Fibroblast of lung (primary cell): ENCODE results near the gene MPRIP. TPM values are rescaled to one million over a fixed set of nuclear protein-coding genes. Genes with fewer than 3 reads are reported as not detected.

Experiments
- DNase-seq, 2 donors: peaks; one replicate each; pipeline versions ENCODE4 v3.0.0 to v3.0.0-alpha.2; 2010; ENCODE audit warnings: low read depth in 2 of 2
- H2AFZ ChIP-seq: 2 replicates; pipeline ENCODE4 v1.5.1; 2012; ENCODE audit warnings: low read length, control low read depth, inconsistent platforms
- H3K27ac ChIP-seq: 2 replicates; pipeline ENCODE4 v1.5.1; 2011; ENCODE audit warnings: low read length, control low read depth; ENCODE audit not compliant: insufficient read depth
- H3K27me3 ChIP-seq: 2 replicates; pipeline ENCODE4 v1.5.1; 2011; ENCODE audit warnings: mild to moderate bottlenecking, low read length; ENCODE audit not compliant: control insufficient read depth, insufficient read depth
- H3K36me3 ChIP-seq: 2 replicates; pipeline ENCODE4 v1.5.1; 2011; ENCODE audit warnings: low read length; ENCODE audit not compliant: control insufficient read depth, insufficient read depth
- H3K4me1 ChIP-seq: 2 replicates; pipeline ENCODE4 v1.5.1; 2011; ENCODE audit warnings: low read length; ENCODE audit not compliant: control insufficient read depth, insufficient read depth; ENCODE audit errors: extremely low read depth
- H3K4me2 ChIP-seq: 2 replicates; pipeline ENCODE4 v1.5.1; 2011; ENCODE audit warnings: low read length, control low read depth; ENCODE audit not compliant: insufficient read depth; ENCODE audit errors: extremely low read depth
- H3K4me3 ChIP-seq, 4 experiments: fragments of 200-600 bp in 1 of 4; sonication (generic) in 1 of 4; replicated peaks in 1 of 4; 2 replicates each; pipeline ENCODE4 v1.5.1; 2011 to 2016; ENCODE audit warnings: low read length in 4 of 4, low read depth in 3 of 4, mild to moderate bottlenecking in 3 of 4, control low read depth in 2 of 4, inconsistent platforms in 1 of 4, mixed read lengths in 1 of 4; ENCODE audit not compliant: insufficient read depth in 1 of 4; ENCODE audit errors: control extremely low read depth in 1 of 4
- H3K79me2 ChIP-seq: 2 replicates; pipeline ENCODE4 v1.5.1; 2012; ENCODE audit warnings: mild to moderate bottlenecking, low read length, inconsistent platforms; ENCODE audit not compliant: control insufficient read depth, insufficient read depth
- H3K9ac ChIP-seq: 2 replicates; pipeline ENCODE4 v1.5.1; 2011; ENCODE audit warnings: mild to moderate bottlenecking, low read length, control low read depth; ENCODE audit not compliant: insufficient read depth
- H3K9me3 ChIP-seq: 2 replicates; pipeline ENCODE4 v1.5.1; 2012; ENCODE audit warnings: low read depth, low read length; ENCODE audit not compliant: control insufficient read depth, insufficient read depth
- H4K20me1 ChIP-seq: 2 replicates; pipeline ENCODE4 v1.5.1; 2011; ENCODE audit warnings: low read length; ENCODE audit not compliant: control insufficient read depth, insufficient read depth; ENCODE audit errors: extremely low read depth
- EZH2 ChIP-seq: IDR thresholded peaks from 2 replicates; pipeline ENCODE4 v1.5.1; 2012; ENCODE audit warnings: low read length, control low read depth, mild to moderate bottlenecking; ENCODE audit errors: missing control alignments
- polyA plus RNA-seq, 2 donors: library from polyadenylated mRNA; depleted of rRNA in 1 of 2; stranded (reverse) in 1 of 2; unstranded in 1 of 2; fragments of >200 nt; gene quantifications; 2 replicates each; pipeline ENCODE4 v1.2.1, GENCODE V29; 2011 to 2012; ENCODE audit warnings: missing spikeins in 1 of 2
- total RNA-seq: library from RNA; depleted of rRNA; stranded (reverse); fragments of >200 nt; gene quantifications from 2 replicates; pipeline ENCODE4 v1.2.1, GENCODE V29; 2014
- TF ChIP-seq, protein P1 (sequence below), 2 donors: IDR thresholded peaks in 1 of 2; conservative IDR thresholded peaks in 1 of 2; 1 replicate in 1 of 2; 2 replicates in 1 of 2; pipeline ENCODE4 v1.5.1; 2011 to 2012; ENCODE audit warnings: low read length in 2 of 2, control low read depth in 1 of 2, inconsistent platforms in 1 of 2, low read depth in 1 of 2, mild to moderate bottlenecking in 1 of 2

The MPRIP gene
- total and polyA plus RNA-seq, 2 donors (not counting 1 experiment from before 2014, with no cell fraction given): 104 to 124 TPM

DNA sequence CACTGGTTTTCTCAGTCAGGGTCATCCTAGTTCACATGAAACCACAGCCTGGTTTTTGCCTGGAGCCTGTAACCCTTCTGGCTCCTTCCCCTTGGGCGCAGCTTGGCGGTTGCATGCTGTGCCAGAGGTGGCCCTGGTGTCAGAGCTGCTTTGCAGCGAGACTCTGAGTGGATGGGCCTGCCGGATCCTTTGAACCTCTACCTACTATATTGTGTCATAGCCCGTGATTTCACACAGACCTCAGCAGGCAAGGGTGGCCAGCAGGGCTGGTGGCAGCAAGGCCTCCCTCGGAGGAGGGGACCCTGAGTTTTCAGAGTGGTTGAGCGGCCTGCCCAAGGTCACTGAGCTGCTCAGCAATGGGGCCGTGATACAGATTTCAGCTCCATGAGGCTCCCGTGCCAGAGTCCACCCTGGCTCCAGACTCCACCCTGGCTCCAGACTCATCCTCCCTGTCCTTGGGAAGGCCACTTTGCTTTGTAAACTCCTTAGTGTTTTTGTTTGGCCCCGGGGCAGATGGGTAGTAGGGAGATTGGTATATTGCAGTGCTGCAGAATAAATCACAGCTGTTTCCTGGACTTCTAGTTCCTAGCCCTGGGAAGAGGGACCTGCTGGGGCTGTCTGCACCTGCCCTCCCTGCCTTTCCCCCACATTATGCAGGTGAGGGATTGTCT lies 9.7 kb downstream of the MPRIP start:
- H3K4me1 ChIP-seq: peaks cover 37% of the 10 kb centered on the region
- no peak for DNase-seq

DNA sequence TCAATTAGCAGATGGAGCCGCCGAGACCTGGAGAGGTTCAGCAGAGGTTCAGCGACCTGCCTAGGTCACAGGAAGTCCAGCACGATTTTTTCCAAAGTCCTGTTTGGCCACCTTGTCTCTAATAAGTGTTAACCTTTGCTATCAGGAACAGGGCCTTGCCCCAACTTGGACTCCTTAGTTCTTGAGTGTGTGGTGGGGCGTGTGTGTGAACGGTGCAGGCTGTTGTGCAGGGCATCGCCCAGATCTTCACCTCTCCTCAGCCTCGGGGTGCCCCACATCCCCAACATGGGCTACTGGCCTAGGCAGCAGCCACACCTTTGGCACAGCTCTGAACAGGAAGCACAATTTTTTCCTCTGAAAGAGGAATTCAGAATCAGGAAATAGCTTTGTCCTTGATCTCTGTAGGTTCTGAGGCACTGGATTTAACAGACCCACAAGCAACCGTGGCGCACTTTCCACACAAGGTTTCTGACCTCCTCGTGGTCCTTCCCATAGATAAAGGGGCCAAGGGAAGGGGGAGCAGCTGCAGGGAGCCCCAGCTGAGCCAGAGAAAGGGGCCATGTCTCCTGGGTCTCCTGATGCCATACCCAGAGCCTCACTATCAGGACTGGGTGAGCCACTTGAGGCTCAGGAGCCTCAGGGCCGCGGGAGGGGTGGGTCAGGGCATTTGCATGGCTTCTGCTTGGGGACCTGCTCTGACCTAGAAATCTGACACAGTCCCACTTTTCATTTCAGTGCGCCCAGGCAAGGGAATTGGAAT lies 10.4 kb downstream of the MPRIP start:
- Histone ChIP-seq H3K79me2 (peaks cover 97% of the 10 kb centered on the region), H3K9ac (no peak overlapping the region), H4K20me1 (no peaks in the 10 kb centered on the region), H3K4me3 (no peak overlapping the region), H2AFZ (no peak overlapping the region), H3K4me1 (peaks cover 37% of the 10 kb centered on the region), H3K27ac (peak overlapping the region; percentile 37), H3K36me3 (peaks cover 4% of the 10 kb centered on the region), H3K4me2 (no peak overlapping the region), H3K9me3 (no peaks in the 10 kb centered on the region), H3K27me3 (no peaks in the 10 kb centered on the region)
- TF ChIP-seq, protein P1, sequence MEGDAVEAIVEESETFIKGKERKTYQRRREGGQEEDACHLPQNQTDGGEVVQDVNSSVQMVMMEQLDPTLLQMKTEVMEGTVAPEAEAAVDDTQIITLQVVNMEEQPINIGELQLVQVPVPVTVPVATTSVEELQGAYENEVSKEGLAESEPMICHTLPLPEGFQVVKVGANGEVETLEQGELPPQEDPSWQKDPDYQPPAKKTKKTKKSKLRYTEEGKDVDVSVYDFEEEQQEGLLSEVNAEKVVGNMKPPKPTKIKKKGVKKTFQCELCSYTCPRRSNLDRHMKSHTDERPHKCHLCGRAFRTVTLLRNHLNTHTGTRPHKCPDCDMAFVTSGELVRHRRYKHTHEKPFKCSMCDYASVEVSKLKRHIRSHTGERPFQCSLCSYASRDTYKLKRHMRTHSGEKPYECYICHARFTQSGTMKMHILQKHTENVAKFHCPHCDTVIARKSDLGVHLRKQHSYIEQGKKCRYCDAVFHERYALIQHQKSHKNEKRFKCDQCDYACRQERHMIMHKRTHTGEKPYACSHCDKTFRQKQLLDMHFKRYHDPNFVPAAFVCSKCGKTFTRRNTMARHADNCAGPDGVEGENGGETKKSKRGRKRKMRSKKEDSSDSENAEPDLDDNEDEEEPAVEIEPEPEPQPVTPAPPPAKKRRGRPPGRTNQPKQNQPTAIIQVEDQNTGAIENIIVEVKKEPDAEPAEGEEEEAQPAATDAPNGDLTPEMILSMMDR (conservative IDR thresholded peaks at IDR 0.05 in 1 of 2, IDR thresholded peaks at IDR 0.05 in 1 of 2; ENCODE audit: low read depth in 1 of 2, low read length in 2 of 2): no peak
- TF ChIP-seq EZH2: no peak
- DNase-seq: no peak

More for the DNA sequence above, 9.7 kb downstream of the MPRIP start:
- Histone ChIP-seq H3K4me3 (no peak overlapping the region), H4K20me1 (no peaks in the 10 kb centered on the region), H3K4me2 (peak overlapping the region; percentile 52), H3K27ac (peak overlapping the region; percentile 37), H3K27me3 (no peaks in the 10 kb centered on the region), H3K9ac (no peak overlapping the region), H3K36me3 (peaks cover 2% of the 10 kb centered on the region), H3K79me2 (peaks cover 96% of the 10 kb centered on the region), H3K9me3 (no peaks in the 10 kb centered on the region), H2AFZ (no peak overlapping the region)
- TF ChIP-seq, protein P1 (conservative IDR thresholded peaks at IDR 0.05 in 1 of 2, IDR thresholded peaks at IDR 0.05 in 1 of 2; ENCODE audit: low read depth in 1 of 2, low read length in 2 of 2): no peak
- TF ChIP-seq EZH2: no peak
